Body of pancreas (tissue), 4 donors: ENCODE results near the gene PSPN.

Experiments
- CTCF ChIP-seq, 7 experiments: fragments of 450-650 bp in 4 of 7; fragments of 200-600 bp in 3 of 7; sonication (generic) in 3 of 7; IDR thresholded peaks; one replicate each; pipeline ENCODE4 v1.5.1; 2016 to 2019; ENCODE audit warnings: antibody characterized with exemption in 7 of 7
- POLR2A ChIP-seq, 3 donors: fragments of 450-650 bp; IDR thresholded peaks; one replicate each; pipeline ENCODE4 v1.6.1; 2016; ENCODE audit warnings: antibody characterized with exemption in 3 of 3, mild to moderate bottlenecking in 2 of 3

GRCh38 chr19:6340493-6341201 is 35.1 kb downstream of the PSPN start:
- TF ChIP-seq CTCF (IDR thresholded peaks at IDR 0.05), result no peak
- no peak for TF ChIP-seq POLR2A (IDR thresholded peaks at IDR 0.05)
